ENCODE results near the gene MARCHF11. TPM values are rescaled to one million over a fixed set of nuclear protein-coding genes. Genes with fewer than 3 reads are reported as not detected.

MARCHF11 gene
- total and polyA plus RNA-seq, 2 of the 8 experiments (the other 6 are each of a cell fraction or from before 2014, with no cell fraction given) = 0.27 to 0.82 TPM

DNA sequence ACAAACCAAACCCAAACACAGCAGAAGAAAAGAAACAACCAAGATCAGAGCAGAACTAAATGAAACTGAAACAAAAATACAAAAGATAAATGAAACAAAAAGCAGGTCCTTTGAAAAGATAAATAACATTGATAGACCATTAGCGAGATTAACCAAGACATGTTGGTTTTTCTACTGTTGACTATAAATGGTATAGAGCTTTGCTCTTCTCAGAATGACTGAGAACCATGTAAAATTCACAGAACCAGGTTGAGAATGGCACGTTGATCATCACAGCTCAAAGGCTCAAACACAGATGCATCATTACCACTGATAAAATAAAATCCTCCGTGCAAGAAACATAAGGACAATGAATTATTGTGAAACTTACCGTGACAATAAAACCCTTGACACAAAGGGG, 105.2 kb downstream of the MARCHF11 start:
- H4K20me1 ChIP-seq (replicated peaks in 1 of 2; ENCODE audit: control insufficient read depth in 1 of 2, insufficient read depth in 2 of 2, low read length in 2 of 2) = no peaks in the 10 kb centered on the region
- no peak overlapping the region for H4K5ac ChIP-seq (ENCODE audit: insufficient read length, low read depth, low read length)
- no peak overlapping the region for H3K9ac ChIP-seq (replicated peaks in 1 of 4; ENCODE audit: extremely low read depth in 1 of 4, low read depth in 3 of 4, low read length in 3 of 4)
- H2BK15ac ChIP-seq (ENCODE audit: low read length) = no peak overlapping the region
- H3K79me2 ChIP-seq (ENCODE audit: control insufficient read depth in 1 of 2, insufficient read depth in 2 of 2, low read length in 2 of 2) = no peaks in the 10 kb centered on the region
- H3K56ac ChIP-seq (replicated peaks; ENCODE audit: insufficient read length, low read depth, low read length) = no peak overlapping the region
- no peaks in the 10 kb centered on the region for H3K4me1 ChIP-seq (replicated peaks in 1 of 4; ENCODE audit: control insufficient read depth in 3 of 4, insufficient read depth in 4 of 4, low read length in 3 of 4)
- H2BK120ac ChIP-seq (replicated peaks; ENCODE audit: low read depth, low read length) = no peak overlapping the region
- FAIRE-seq = no peak
- H3K27ac ChIP-seq (ENCODE audit: low read depth, low read length) = no peak overlapping the region
- DNase-seq (ENCODE audit: low read depth in 1 of 2, low spot score in 2 of 2) = no peak
- POLR2A ChIA-PET (ENCODE audit: partially characterized antibody) = no interaction called here
- no peak overlapping the region for H3K18ac ChIP-seq (ENCODE audit: extremely low read depth, low read length)
- no peaks in the 10 kb centered on the region for H3K79me1 ChIP-seq (ENCODE audit: low read depth, low read length)
- H3K4ac ChIP-seq (replicated peaks; ENCODE audit: insufficient read length, low read depth, low read length) = no peak overlapping the region
- no peak overlapping the region for H2BK12ac ChIP-seq (ENCODE audit: low read depth, low read length)
- H2BK5ac ChIP-seq (ENCODE audit: low read depth, low read length) = no peak overlapping the region
- H3K23me2 ChIP-seq (ENCODE audit: low read depth, low read length) = no peaks in the 10 kb centered on the region
- H3K9me3 ChIP-seq (ENCODE audit: insufficient read depth in 2 of 2, low read depth in 1 of 2, low read length in 1 of 2) = no peaks in the 10 kb centered on the region
- H4K8ac ChIP-seq (ENCODE audit: extremely low read depth, insufficient read depth, low read length) = no peak overlapping the region
- no peak overlapping the region for H3K4me2 ChIP-seq (ENCODE audit: insufficient read depth in 1 of 2, low read depth in 2 of 2, low read length in 2 of 2)
- H2AFZ ChIP-seq (ENCODE audit: low read length) = no peak overlapping the region
- no peaks in the 10 kb centered on the region for H3K36me3 ChIP-seq (ENCODE audit: control insufficient read depth in 2 of 4, insufficient read depth in 4 of 4, low read length in 3 of 4)
- 90% methylated on average over 4 of the region's 4 CpGs; no CpG with 5 or more reads in 1 of the 2 experiments for WGBS, 2 experiments (ENCODE audit: extremely low coverage in 1 of 2, insufficient coverage in 1 of 2, insufficient read length in 1 of 2, insufficient replicate concordance in 2 of 2, low coverage in 1 of 2, low lambda C conversion rate in 2 of 2, missing lambda C conversion rate in 1 of 2)
- H3K14ac ChIP-seq (ENCODE audit: insufficient read length) = no peak overlapping the region
- no peak overlapping the region for H2AK5ac ChIP-seq (ENCODE audit: low read depth, low read length)
- no peak overlapping the region for H2BK20ac ChIP-seq (ENCODE audit: low read length)
- no peak overlapping the region for H3K23ac ChIP-seq (ENCODE audit: insufficient read length)
- no peak overlapping the region for H4K91ac ChIP-seq (replicated peaks; ENCODE audit: insufficient read length, low read length)
- H3K27me3 ChIP-seq (replicated peaks in 1 of 4; ENCODE audit: control insufficient read depth in 3 of 4, extremely low read depth in 1 of 4, insufficient read depth in 3 of 4, low read length in 3 of 4) = no peaks in the 10 kb centered on the region
- H3K4me3 ChIP-seq (ENCODE audit: extremely low read depth in 1 of 4, insufficient read depth in 2 of 4, low read depth in 3 of 4, low read length in 4 of 4) = no peak overlapping the region
- CTCF ChIA-PET (ENCODE audit: partially characterized antibody) = no interaction called here
- no peak for TF ChIP-seq KDM1A (IDR thresholded peaks at IDR 0.05; ENCODE audit: borderline replicate concordance, low read length)

Data from H1 (cell line).